Uterus (tissue), 2 donors: ENCODE results near the gene IBA57.

ENCODE experiments used
- POLR2A ChIP-seq, 2 donors: fragments of 450-650 bp; IDR thresholded peaks; one replicate each; pipeline ENCODE4 v1.6.1; 2016; ENCODE audit warnings: antibody characterized with exemption in 2 of 2, mild to moderate bottlenecking in 1 of 2, moderate library complexity in 1 of 2
- TF ChIP-seq, protein P1 (sequence below), 4 experiments: fragments of 200-600 bp in 2 of 4; fragments of 450-650 bp in 2 of 4; sonication (generic) in 2 of 4; IDR thresholded peaks; one replicate each; pipeline ENCODE4 v1.5.1; 2016 to 2019; ENCODE audit warnings: antibody characterized with exemption in 4 of 4, mild to moderate bottlenecking in 2 of 4, moderate library complexity in 1 of 4

DNA sequence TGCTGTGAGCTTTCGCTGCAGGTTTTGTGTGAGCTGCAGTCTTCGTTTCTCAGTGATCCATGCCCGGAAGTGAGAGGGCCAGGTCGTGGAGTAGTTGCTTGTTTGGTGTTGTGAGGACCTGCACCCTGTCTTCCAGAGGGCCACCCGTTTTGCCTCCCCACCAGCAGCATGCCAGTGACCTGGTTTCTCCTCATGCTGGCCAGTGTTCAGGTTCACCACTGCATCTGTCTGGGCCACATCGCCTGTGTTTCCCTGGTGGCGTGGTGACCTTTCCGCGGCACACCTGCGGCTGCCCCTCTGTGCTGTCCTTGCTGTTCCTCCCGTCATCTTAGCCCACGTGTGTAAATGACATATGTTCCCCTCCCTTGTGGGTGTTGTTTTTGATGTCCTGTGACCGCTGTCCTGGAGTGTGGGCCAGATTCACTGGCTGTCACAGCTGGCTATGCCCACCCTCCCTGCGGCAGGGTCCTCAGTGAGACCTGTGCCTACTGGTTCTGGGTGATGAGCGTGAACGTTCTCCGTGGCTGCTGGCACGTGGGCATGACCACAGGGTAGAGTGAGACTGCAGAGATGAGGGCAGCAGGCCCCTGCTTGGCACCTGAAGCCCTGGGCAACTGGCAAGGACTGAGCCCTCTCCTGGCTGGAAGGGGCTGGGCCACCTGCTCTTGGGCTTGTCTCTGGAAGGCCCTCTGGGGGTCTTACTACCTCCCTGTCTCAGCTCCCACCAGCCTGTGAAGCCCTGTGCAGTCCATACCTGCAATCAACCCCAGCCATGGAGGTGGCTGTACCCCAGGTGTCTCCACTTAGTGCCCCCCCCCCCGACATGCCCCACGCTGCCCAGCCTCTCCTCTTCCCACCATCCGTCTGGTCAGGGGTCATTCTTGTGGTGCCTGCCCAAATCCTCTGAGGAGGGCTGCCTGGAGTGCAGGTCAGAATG is 7.3 kb downstream of the IBA57 start:
- TF ChIP-seq, protein P1, sequence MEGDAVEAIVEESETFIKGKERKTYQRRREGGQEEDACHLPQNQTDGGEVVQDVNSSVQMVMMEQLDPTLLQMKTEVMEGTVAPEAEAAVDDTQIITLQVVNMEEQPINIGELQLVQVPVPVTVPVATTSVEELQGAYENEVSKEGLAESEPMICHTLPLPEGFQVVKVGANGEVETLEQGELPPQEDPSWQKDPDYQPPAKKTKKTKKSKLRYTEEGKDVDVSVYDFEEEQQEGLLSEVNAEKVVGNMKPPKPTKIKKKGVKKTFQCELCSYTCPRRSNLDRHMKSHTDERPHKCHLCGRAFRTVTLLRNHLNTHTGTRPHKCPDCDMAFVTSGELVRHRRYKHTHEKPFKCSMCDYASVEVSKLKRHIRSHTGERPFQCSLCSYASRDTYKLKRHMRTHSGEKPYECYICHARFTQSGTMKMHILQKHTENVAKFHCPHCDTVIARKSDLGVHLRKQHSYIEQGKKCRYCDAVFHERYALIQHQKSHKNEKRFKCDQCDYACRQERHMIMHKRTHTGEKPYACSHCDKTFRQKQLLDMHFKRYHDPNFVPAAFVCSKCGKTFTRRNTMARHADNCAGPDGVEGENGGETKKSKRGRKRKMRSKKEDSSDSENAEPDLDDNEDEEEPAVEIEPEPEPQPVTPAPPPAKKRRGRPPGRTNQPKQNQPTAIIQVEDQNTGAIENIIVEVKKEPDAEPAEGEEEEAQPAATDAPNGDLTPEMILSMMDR (IDR thresholded peaks at IDR 0.05): no peak
- TF ChIP-seq POLR2A (IDR thresholded peaks at IDR 0.05): no peak
